GM23338 (cell line): ENCODE results near the gene TRIM31.

Experiments used
- CTCF ChIP-seq, 2 experiments: fragments of 200-600 bp in 1 of 2; sonication (generic) in 1 of 2; conservative IDR thresholded peaks; 2 replicates each; pipeline versions ENCODE4 v1.5.1 to v1.6.1; 2016 to 2017; ENCODE audit warnings: antibody characterized with exemption in 2 of 2, low read depth in 2 of 2, mild to moderate bottlenecking in 2 of 2, moderate library complexity in 1 of 2
- EZH2phosphoT487 ChIP-seq: fragments of 200-600 bp; sonication (generic); IDR thresholded peaks from one replicate; pipeline ENCODE4 v1.8.1; 2018; ENCODE audit warnings: antibody characterized with exemption; ENCODE audit not compliant: unreplicated experiment
- POLR2AphosphoS5 ChIP-seq: IDR thresholded peaks from 2 replicates; pipeline ENCODE4 v1.6.1; 2016; ENCODE audit warnings: antibody characterized with exemption, low read depth

DNA sequence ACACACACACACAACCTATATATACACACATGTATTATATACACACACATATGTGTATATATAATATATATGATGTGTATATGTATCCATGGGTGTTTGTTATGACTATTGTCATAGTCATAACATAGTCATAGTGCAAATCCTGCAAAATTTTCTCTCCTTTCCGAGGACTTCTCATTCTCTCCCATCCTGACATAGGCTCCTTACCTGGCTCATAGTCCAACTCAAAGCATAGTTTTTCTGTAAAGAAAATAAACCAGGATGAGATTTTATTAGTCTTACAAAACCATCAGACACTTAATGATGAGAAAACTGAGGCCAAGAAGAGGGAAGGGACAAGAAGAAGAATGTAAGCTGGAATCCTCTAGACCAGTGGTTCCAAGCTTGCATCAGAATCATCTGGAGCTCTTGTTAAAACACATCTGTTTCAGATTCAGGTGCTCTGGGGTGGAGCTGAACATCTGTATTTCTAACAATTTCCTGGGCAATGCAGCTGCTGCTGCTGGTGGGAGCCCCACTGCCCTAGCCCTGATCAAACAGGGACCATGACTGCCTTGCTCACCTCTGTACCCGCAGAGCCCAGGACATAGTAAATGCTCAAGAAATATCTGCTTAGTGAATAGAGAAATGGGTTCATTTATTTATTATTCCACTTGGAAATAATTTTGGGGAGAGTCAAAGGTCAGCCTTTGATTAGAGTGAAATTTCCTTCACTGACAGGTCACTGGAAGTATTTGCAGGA lies 42.8 kb upstream of the TRIM31 start:
- TF ChIP-seq EZH2phosphoT487 (no peak), CTCF (conservative IDR thresholded peaks at IDR 0.05; ENCODE audit: low read depth in 2 of 2) (no peak), POLR2AphosphoS5 (no peak)
